K562 (cell line): ENCODE measurements around the gene SLC12A4. TPM values are rescaled to one million over a fixed set of nuclear protein-coding genes. Genes with fewer than 3 reads are reported as not detected.

Source experiments
- ATAC-seq: fragments of 200-7000 bp; cut with Tn5 transposase; 3 replicates; pipeline ENCODE4 v1.9.1; 2020; ENCODE audit warnings: moderate library complexity
- BruUV-seq: library from RNA; stranded (reverse); fragments of 400-500 nt; replicated peaks from 2 replicates; lab custom pipeline; 2021; lab: Mats Ljungman, UMichigan
- CTCF ChIA-PET: fragments of 300-600 bp; formaldehyde crosslinking; extraction: SDS; loops from one replicate; lab custom pipeline; 2021; ENCODE audit warnings: low intra/inter-chr PET ratio; lab: Yijun Ruan, JAX
- POLR2A ChIA-PET: fragments of 300-600, 350-650 bp; sonication (Branson Sonifier 250); formaldehyde crosslinking; extraction: SDS; loops from one replicate; lab custom pipeline; 2021; ENCODE audit warnings: antibody characterized with exemption, inconsistent platforms; lab: Yijun Ruan, JAX
- DNase-seq, 4 experiments: peaks; one replicate each; pipeline versions ENCODE4 v3.0.0 to v3.0.0-alpha.2; 2011 to 2018; ENCODE audit warnings: low spot score in 3 of 4, mixed read lengths in 3 of 4; ENCODE audit errors: extremely low read depth in 1 of 4
- FAIRE-seq: peaks from 2 replicates; lab custom pipeline; 2011; peaks lifted over from hg19 to GRCh38; lab: Jason Lieb, UNC
- H2AFZ ChIP-seq: 2 replicates; pipeline ENCODE4 v1.6.0; 2011; ENCODE audit warnings: low read depth, low read length, control low read depth, inconsistent platforms
- H3K27ac ChIP-seq: fragments of 200-600 bp; 3 replicates; pipeline ENCODE4 v1.8.0; 2011; ENCODE audit warnings: low read depth, mild to moderate bottlenecking, control low read depth, inconsistent platforms, low read length, moderate library complexity, mixed read lengths; ENCODE audit errors: extremely low read depth
- H3K27me3 ChIP-seq, 2 experiments: fragments of 300-600 bp in 1 of 2; 2 replicates in 1 of 2; 3 replicates in 1 of 2; pipeline versions ENCODE4 v1.6.0 to v1.8.0; 2011; ENCODE audit warnings: inconsistent platforms in 2 of 2, low read length in 2 of 2, mild to moderate bottlenecking in 1 of 2, mixed read lengths in 1 of 2, moderate library complexity in 1 of 2; ENCODE audit not compliant: control insufficient read depth in 2 of 2, insufficient read depth in 2 of 2
- H3K36me3 ChIP-seq: fragments of 300-600 bp; 3 replicates; pipeline ENCODE4 v1.8.0; 2011; ENCODE audit warnings: mild to moderate bottlenecking, low read length, inconsistent platforms; ENCODE audit not compliant: control insufficient read depth, insufficient read depth
- H3K4me1 ChIP-seq, 2 experiments: fragments of 200-600 bp in 1 of 2; replicated peaks in 1 of 2; 2 replicates in 1 of 2; 3 replicates in 1 of 2; pipeline versions ENCODE4 v1.5.1 to v1.8.0; 2011; ENCODE audit warnings: inconsistent platforms in 2 of 2, low read length in 2 of 2, mild to moderate bottlenecking in 1 of 2, mixed read lengths in 1 of 2, moderate library complexity in 1 of 2; ENCODE audit not compliant: control insufficient read depth in 2 of 2, insufficient read depth in 2 of 2
- H3K4me2 ChIP-seq: 2 replicates; pipeline ENCODE4 v1.6.1; 2011; ENCODE audit warnings: low read length, control low read depth, inconsistent platforms, mixed read lengths; ENCODE audit not compliant: insufficient read depth
- H3K4me3 ChIP-seq: fragments of 200-600 bp; sonication (generic), shearing (Covaris generic); 2 replicates; pipeline ENCODE4 v1.5.1; 2016; ENCODE audit warnings: control low read depth, inconsistent platforms
- H3K79me2 ChIP-seq: fragments of 200-600 bp; 3 replicates; pipeline ENCODE4 v1.8.0; 2011; ENCODE audit warnings: low read length, inconsistent platforms; ENCODE audit not compliant: control insufficient read depth, insufficient read depth
- H3K9ac ChIP-seq, 2 experiments: 2 replicates each; pipeline versions ENCODE4 v1.6.0 to v1.6.1; 2011; ENCODE audit warnings: low read depth in 2 of 2, low read length in 2 of 2, control low read depth in 1 of 2, inconsistent platforms in 1 of 2, mild to moderate bottlenecking in 1 of 2, mixed read lengths in 1 of 2; ENCODE audit not compliant: insufficient read depth in 1 of 2
- H3K9me1 ChIP-seq: one replicate; pipeline ENCODE4 v1.6.0; 2011; ENCODE audit warnings: inconsistent platforms, mild to moderate bottlenecking, low read length, moderate library complexity; ENCODE audit not compliant: control insufficient read depth, insufficient read depth
- H3K9me3 ChIP-seq: replicated peaks from 2 replicates; pipeline ENCODE4 v1.5.1; 2011; ENCODE audit warnings: low read depth, low read length, inconsistent platforms; ENCODE audit not compliant: control insufficient read depth, insufficient read depth
- H4K20me1 ChIP-seq: replicated peaks from 2 replicates; pipeline ENCODE4 v1.6.1; 2011; ENCODE audit warnings: low read length, inconsistent platforms, mixed read lengths; ENCODE audit not compliant: control insufficient read depth, insufficient read depth
- DNMT1 ChIP-seq: fragments of 450-650 bp; IDR thresholded peaks from 2 replicates; pipeline ENCODE4 v1.6.1; 2016; ENCODE audit warnings: antibody characterized with exemption, mild to moderate bottlenecking
- HEY1 ChIP-seq: fragments of 250-450 bp; sonication (Bioruptor Pico); IDR thresholded peaks from 2 replicates; pipeline ENCODE4 v1.5.0; 2020; ENCODE audit warnings: mild to moderate bottlenecking, moderate library complexity, borderline replicate concordance
- KLF13 ChIP-seq: fragments of 450-650 bp; IDR thresholded peaks from 2 replicates; pipeline ENCODE4 v1.6.1; 2016; ENCODE audit warnings: missing genetic modification characterization, low read depth, mild to moderate bottlenecking, missing compliant biosample characterization, moderate library complexity, borderline replicate concordance
- MLLT1 ChIP-seq, 2 experiments: fragments of 450-650 bp; IDR thresholded peaks; 2 replicates each; pipeline ENCODE4 v1.6.1; 2016
- MXI1 ChIP-seq: IDR thresholded peaks from 2 replicates; pipeline ENCODE4 v1.6.1; 2011; ENCODE audit warnings: low read depth, mild to moderate bottlenecking, improper control_type of control experiment, low read length
- NBN ChIP-seq: fragments of 450-650 bp; IDR thresholded peaks from 2 replicates; pipeline ENCODE4 v1.6.1; 2016; ENCODE audit warnings: low read depth, mild to moderate bottlenecking
- SREBF2 ChIP-seq: sonication (generic); formaldehyde crosslinking; IDR thresholded peaks from 2 replicates; pipeline ENCODE4 v1.4.0; 2020; ENCODE audit warnings: mild to moderate bottlenecking, missing genetic modification reagents
- TFE3 ChIP-seq: fragments of 450-650 bp; formaldehyde crosslinking; IDR thresholded peaks from 2 replicates; pipeline ENCODE4 v1.4.0; 2020; ENCODE audit warnings: mild to moderate bottlenecking, mixed read lengths
- ZFP30 ChIP-seq: fragments of 250-450 bp; sonication (Bioruptor Pico); IDR thresholded peaks from 2 replicates; pipeline ENCODE4 v1.8.0; 2022; ENCODE audit warnings: moderate library complexity, mild to moderate bottlenecking, inconsistent platforms, borderline replicate concordance
- ZNF217 ChIP-seq: sonication (generic); formaldehyde crosslinking; IDR thresholded peaks from 2 replicates; pipeline ENCODE4 v1.8.0; 2022; ENCODE audit warnings: mild to moderate bottlenecking, missing genetic modification reagents
- WGBS: fragments of 100-300 bp; shearing (Covaris generic); methylation state at CpG from one replicate; pipeline ENCODE4 v1.1.6; 2016; ENCODE audit warnings: low coverage, mixed read lengths; ENCODE audit not compliant: insufficient coverage; ENCODE audit errors: missing lambda C conversion rate; 5-methylcytosine and 5-hydroxymethylcytosine counted together
- in situ Hi-C: fragments of 300-500 bp; cut with MboI; formaldehyde crosslinking; loops from 4 replicates; pipeline ENCODE4 v1.15.0; 2018; ENCODE audit warnings: inconsistent platforms, mixed read lengths
- intact Hi-C: fragments of 100-400 bp; cut with micrococcal nuclease; formaldehyde crosslinking; loops from 2 replicates; pipeline ENCODE4 v1.14.2; 2022
- polyA plus RNA-seq, 8 experiments: library from polyadenylated mRNA; depleted of rRNA in 4 of 8; stranded (reverse) in 5 of 8; unstranded in 3 of 8; fragments of >200 nt; fragmentation: Nextera tagmentation in 2 of 8; fragmentation: Illumina TruSeq in 1 of 8; extraction: Ambion mirVana in 2 of 8; extraction: Trizol in 1 of 8; gene quantifications; 2 replicates each; pipeline versions ENCODE4 v1.2.1 to v1.2.3, GENCODE V29; 2011 to 2014; ENCODE audit warnings: inconsistent platforms in 1 of 8, missing spikeins in 1 of 8
- total RNA-seq, 7 experiments: library from RNA; depleted of rRNA in 6 of 7; stranded (reverse); fragments of >200 nt in 6 of 7; fragmentation: Illumina TruSeq in 2 of 7; extraction: Trizol in 2 of 7; gene quantifications; 2 replicates each; pipeline versions ENCODE4 v1.2.1 to v1.2.3, GENCODE V29; 2011 to 2021; ENCODE audit warnings: low replicate concordance in 1 of 7
- TF ChIP-seq, protein P1 (sequence below): fragments of 450-650 bp; formaldehyde crosslinking; IDR thresholded peaks from 2 replicates; pipeline ENCODE4 v1.4.0; 2020; ENCODE audit warnings: mild to moderate bottlenecking, moderate library complexity
- TF ChIP-seq, protein P2 (sequence below): fragments of 450-650 bp; IDR thresholded peaks from 2 replicates; pipeline ENCODE4 v1.6.1; 2016

Gene SLC12A4
- total and polyA plus RNA-seq, 9 of the 15 experiments (the other 6 are each of a cell fraction or from before 2014, with no cell fraction given) = 0.75 to 43.5 (median 15.0) TPM

DNA sequence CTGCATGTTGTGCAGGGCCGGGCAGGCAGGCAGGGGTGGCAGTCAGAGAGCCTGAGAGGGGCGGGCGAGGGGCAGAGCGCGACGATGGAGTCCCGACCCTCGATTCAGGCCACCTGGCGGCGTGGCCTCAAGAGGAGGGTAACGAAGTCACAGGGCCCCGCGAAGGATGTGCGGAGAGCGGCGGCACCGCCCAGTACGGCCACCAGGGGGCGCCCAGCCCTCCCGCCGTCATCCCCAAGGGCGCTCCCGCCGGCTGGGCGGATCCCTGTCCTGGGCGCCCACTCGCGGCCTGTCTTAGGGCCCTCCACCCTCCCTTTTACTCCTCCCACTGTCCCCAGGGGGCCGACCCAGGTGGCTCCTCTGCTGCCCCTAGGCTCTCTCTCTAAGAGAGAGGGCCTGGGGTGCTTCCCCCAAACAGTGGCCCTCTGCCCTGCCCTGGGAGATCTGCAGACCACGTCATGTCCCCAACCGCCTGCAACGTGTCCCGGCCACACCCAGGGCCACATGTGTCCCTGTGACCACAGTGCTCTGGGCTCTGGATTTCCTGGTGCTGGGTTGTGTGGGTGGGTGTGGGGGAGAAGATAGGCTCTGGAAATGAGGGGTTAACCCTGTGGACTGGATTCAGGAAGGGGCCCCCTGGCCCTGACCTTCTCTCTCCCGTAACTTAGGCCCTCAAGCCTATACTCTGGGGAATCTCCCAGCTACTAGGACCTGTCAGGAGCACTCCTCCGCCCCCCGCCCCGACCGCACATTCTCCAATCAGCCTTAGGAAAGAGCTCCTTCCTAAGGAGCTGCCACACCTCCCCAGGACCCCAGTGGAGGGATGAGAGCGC, 25.0 kb upstream of the SLC12A4 start (continued):
- no peak for TF ChIP-seq MXI1
- no peak for TF ChIP-seq ZFP30 (CRISPR knock-in tag)
- TF ChIP-seq SREBF2 = no peak
- TF ChIP-seq DNMT1 = no peak
- no peak for TF ChIP-seq HEY1 (CRISPR knock-in tag)
- peak; percentile 84; the same call in 1 of the 2 replicates for TF ChIP-seq NBN
- peak; percentile 51; the same call in 1 of the 2 replicates for TF ChIP-seq KLF13 (tag)
- TF ChIP-seq, all 486 proteins: peak for 182

DNA sequence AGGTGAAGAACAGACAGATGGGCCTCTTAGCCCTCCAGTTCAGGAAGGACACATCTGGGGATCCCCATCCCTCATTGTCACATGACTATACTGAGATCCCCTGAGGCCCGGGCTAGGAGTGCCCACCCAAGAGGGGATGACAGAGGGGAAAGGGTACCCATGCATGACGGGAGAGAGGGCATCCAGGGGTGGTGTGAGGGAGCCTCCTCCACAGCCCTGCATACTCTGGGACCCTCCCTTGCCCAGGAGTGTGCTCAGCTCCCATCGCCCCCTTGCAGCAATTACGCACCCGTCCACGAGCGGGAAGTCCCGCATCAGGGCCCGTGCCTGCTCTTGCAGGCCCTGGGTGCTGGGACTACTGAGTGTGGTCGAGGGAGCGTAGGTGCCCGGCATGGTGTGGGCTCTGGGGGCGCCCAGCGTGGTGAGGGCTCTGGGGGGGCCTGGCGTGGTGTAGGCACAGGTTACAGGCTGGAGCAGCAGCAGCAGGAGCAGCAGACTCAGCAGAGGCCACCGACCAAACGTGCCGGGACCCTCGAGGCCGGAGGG, 24.3 kb upstream of the SLC12A4 start:
- Histone ChIP-seq H3K9me3 (no peaks in the 10 kb centered on the region), H3K4me3 (no peak overlapping the region), H3K27me3 (no peaks in the 10 kb centered on the region), H3K9ac (peak overlapping the region; percentile 71 to 81; a peak in 3 of 4 replicates), H3K9me1 (no peaks in the 10 kb centered on the region), H3K36me3 (no peaks in the 10 kb centered on the region), H3K4me1 (peaks cover 15 to 34% of the 10 kb centered on the region in 2 experiments), H2AFZ (peak overlapping the region; percentile 91), H3K79me2 (no peaks in the 10 kb centered on the region), H3K27ac (peak overlapping the region; percentile 89; the same call in 1 of the 3 replicates), H4K20me1 (no peaks in the 10 kb centered on the region), H3K4me2 (peak overlapping the region; percentile 62; the same call in 1 of the 2 replicates)
- ChIA-PET CTCF (interaction anchor here (0.6 to 2.1 kb wide), 3 partner anchors 48 to 236 kb away, joined by 3 to 18 read pairs (median 16); no protein-coding TSS in a partner anchor), POLR2A (no interaction called here)
- intact Hi-C loops (loop anchor here (1.0 kb wide), 2 partner anchors 48 to 237 kb away; no protein-coding TSS in a partner anchor), in situ Hi-C loops (loop anchor here (10.0 kb wide), 1 partner anchor 322 kb away; the partner anchor contains the start of genes PRMT7 and SLC7A6OS)
- no TSS peak for BruUV-seq
- ATAC-seq (no peak), FAIRE-seq (no peak), DNase-seq (no peak)
- 69% methylated on average over 17 of the region's 20 CpGs for WGBS
- TF ChIP-seq, protein P1, sequence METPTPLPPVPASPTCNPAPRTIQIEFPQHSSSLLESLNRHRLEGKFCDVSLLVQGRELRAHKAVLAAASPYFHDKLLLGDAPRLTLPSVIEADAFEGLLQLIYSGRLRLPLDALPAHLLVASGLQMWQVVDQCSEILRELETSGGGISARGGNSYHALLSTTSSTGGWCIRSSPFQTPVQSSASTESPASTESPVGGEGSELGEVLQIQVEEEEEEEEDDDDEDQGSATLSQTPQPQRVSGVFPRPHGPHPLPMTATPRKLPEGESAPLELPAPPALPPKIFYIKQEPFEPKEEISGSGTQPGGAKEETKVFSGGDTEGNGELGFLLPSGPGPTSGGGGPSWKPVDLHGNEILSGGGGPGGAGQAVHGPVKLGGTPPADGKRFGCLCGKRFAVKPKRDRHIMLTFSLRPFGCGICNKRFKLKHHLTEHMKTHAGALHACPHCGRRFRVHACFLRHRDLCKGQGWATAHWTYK (CRISPR knock-in tag) = no peak
- TF ChIP-seq ZNF217 (CRISPR knock-in tag) = no peak
- TF ChIP-seq, protein P2, sequence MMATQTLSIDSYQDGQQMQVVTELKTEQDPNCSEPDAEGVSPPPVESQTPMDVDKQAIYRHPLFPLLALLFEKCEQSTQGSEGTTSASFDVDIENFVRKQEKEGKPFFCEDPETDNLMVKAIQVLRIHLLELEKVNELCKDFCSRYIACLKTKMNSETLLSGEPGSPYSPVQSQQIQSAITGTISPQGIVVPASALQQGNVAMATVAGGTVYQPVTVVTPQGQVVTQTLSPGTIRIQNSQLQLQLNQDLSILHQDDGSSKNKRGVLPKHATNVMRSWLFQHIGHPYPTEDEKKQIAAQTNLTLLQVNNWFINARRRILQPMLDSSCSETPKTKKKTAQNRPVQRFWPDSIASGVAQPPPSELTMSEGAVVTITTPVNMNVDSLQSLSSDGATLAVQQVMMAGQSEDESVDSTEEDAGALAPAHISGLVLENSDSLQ = no peak
- 0 out of 4 replicates have a peak, but pooled peaks of 1 of the 2 experiments have one; percentile 8 for TF ChIP-seq MLLT1 (IDR thresholded peaks at IDR 0.05)
- no peak for TF ChIP-seq NBN
- TF ChIP-seq TFE3 (CRISPR knock-in tag) = peak; percentile 45; the same call in 1 of the 2 replicates
